H9 (cell line): Measurements from ENCODE around the gene SESTD1. TPM values are rescaled to one million over a fixed set of nuclear protein-coding genes. Genes with fewer than 3 reads are reported as not detected.

Experiments used
- DNase-seq: peaks from one replicate; pipeline ENCODE4 v3.0.0-alpha.2; 2017
- H2AFZ ChIP-seq: one replicate; pipeline ENCODE4 v1.6.1; 2013; ENCODE audit warnings: mild to moderate bottlenecking, low read length, control low read depth, moderate library complexity
- H2AK5ac ChIP-seq: 2 replicates; pipeline ENCODE4 v1.6.1; 2013; ENCODE audit warnings: low read length, control low read depth, mixed read lengths; ENCODE audit not compliant: insufficient read length
- H2BK120ac ChIP-seq: one replicate; pipeline ENCODE4 v1.6.1; 2013; ENCODE audit warnings: low read depth, mild to moderate bottlenecking, low read length, control low read depth, inconsistent platforms; ENCODE audit not compliant: poor library complexity, severe bottlenecking
- H2BK12ac ChIP-seq: 2 replicates; pipeline ENCODE4 v1.6.1; 2013; ENCODE audit warnings: low read length, control low read depth, mixed read lengths, low read depth; ENCODE audit not compliant: insufficient read length
- H2BK15ac ChIP-seq: 2 replicates; pipeline ENCODE4 v1.6.1; 2013; ENCODE audit warnings: low read depth, low read length, control low read depth
- H2BK20ac ChIP-seq: one replicate; pipeline ENCODE4 v1.6.1; 2013; ENCODE audit warnings: low read depth, mild to moderate bottlenecking, low read length, control low read depth, inconsistent platforms; ENCODE audit not compliant: poor library complexity, severe bottlenecking
- H2BK5ac ChIP-seq: 2 replicates; pipeline ENCODE4 v1.6.1; 2013; ENCODE audit warnings: low read length, control low read depth, mixed read lengths; ENCODE audit not compliant: insufficient read length
- H3K14ac ChIP-seq: 2 replicates; pipeline ENCODE4 v1.6.1; 2013; ENCODE audit warnings: low read length, control low read depth; ENCODE audit not compliant: insufficient read depth
- H3K18ac ChIP-seq: 2 replicates; pipeline ENCODE4 v1.6.1; 2013; ENCODE audit warnings: low read depth, mild to moderate bottlenecking, mixed read lengths, low read length, control low read depth; ENCODE audit not compliant: insufficient read length
- H3K23ac ChIP-seq: 2 replicates; pipeline ENCODE4 v1.6.1; 2013; ENCODE audit warnings: low read length, control low read depth, mixed read lengths, low read depth; ENCODE audit not compliant: insufficient read length
- H3K23me2 ChIP-seq: 2 replicates; pipeline ENCODE4 v1.6.1; 2013; ENCODE audit warnings: low read depth, mild to moderate bottlenecking, mixed read lengths, low read length, control low read depth; ENCODE audit not compliant: insufficient read length, poor library complexity, severe bottlenecking
- H3K27ac ChIP-seq: 2 replicates; pipeline ENCODE4 v1.5.1; 2013; ENCODE audit warnings: low read length, control low read depth, mixed read lengths, low read depth; ENCODE audit not compliant: insufficient read length
- H3K27me3 ChIP-seq: 2 replicates; pipeline ENCODE4 v1.6.1; 2013; ENCODE audit warnings: low read length, control low read depth, inconsistent platforms; ENCODE audit not compliant: insufficient read depth
- H3K4ac ChIP-seq: 2 replicates; pipeline ENCODE4 v1.6.1; 2013; ENCODE audit warnings: low read depth, mild to moderate bottlenecking, control low read depth, inconsistent platforms, low read length, moderate library complexity
- H3K4me1 ChIP-seq: 2 replicates; pipeline ENCODE4 v1.6.1; 2013; ENCODE audit warnings: low read length, control low read depth, inconsistent platforms; ENCODE audit not compliant: insufficient read depth
- H3K4me2 ChIP-seq: 2 replicates; pipeline ENCODE4 v1.6.1; 2013; ENCODE audit warnings: low read length, control low read depth, mixed read lengths; ENCODE audit not compliant: insufficient read length, insufficient read depth
- H3K56ac ChIP-seq: 2 replicates; pipeline ENCODE4 v1.6.1; 2013; ENCODE audit warnings: low read depth, mild to moderate bottlenecking, mixed read lengths, low read length, control low read depth; ENCODE audit not compliant: insufficient read length
- H3K79me1 ChIP-seq: 2 replicates; pipeline ENCODE4 v1.6.1; 2013; ENCODE audit warnings: low read depth, mild to moderate bottlenecking, moderate library complexity, low read length, control low read depth, inconsistent platforms; ENCODE audit not compliant: insufficient read depth, poor library complexity, severe bottlenecking
- H3K79me2 ChIP-seq: 2 replicates; pipeline ENCODE4 v1.6.1; 2013; ENCODE audit warnings: low read length, control low read depth, inconsistent platforms; ENCODE audit not compliant: insufficient read depth
- H3K9ac ChIP-seq: 2 replicates; pipeline ENCODE4 v1.6.1; 2013; ENCODE audit warnings: low read length, control low read depth, mixed read lengths; ENCODE audit not compliant: insufficient read length; ENCODE audit errors: extremely low read depth
- H3K9me3 ChIP-seq: one replicate; pipeline ENCODE4 v1.6.1; 2013; ENCODE audit warnings: low read depth, low read length, inconsistent platforms; ENCODE audit not compliant: control insufficient read depth
- H3T11ph ChIP-seq: one replicate; pipeline ENCODE4 v1.6.1; 2013; ENCODE audit warnings: mild to moderate bottlenecking, low read length, control low read depth, inconsistent platforms
- H4K20me1 ChIP-seq: one replicate; pipeline ENCODE4 v1.6.1; 2013; ENCODE audit not compliant: control insufficient read depth, insufficient read length, insufficient read depth
- H4K5ac ChIP-seq: 2 replicates; pipeline ENCODE4 v1.6.1; 2013; ENCODE audit warnings: low read depth, mild to moderate bottlenecking, mixed read lengths, low read length, control low read depth; ENCODE audit not compliant: insufficient read length
- H4K8ac ChIP-seq: replicated peaks from 2 replicates; pipeline ENCODE4 v1.6.1; 2013; ENCODE audit warnings: low read length, control low read depth, mixed read lengths, low read depth; ENCODE audit not compliant: insufficient read length
- H4K91ac ChIP-seq: 2 replicates; pipeline ENCODE4 v1.6.1; 2013; ENCODE audit warnings: low read depth, mild to moderate bottlenecking, moderate library complexity, mixed read lengths, low read length, control low read depth; ENCODE audit not compliant: insufficient read length
- H3K27ac Mint-ChIP-seq, 3 experiments: 2 replicates in 2 of 3; 3 replicates in 1 of 3; pipeline ENCODE4 v1.8.0; 2020 to 2021; ENCODE audit warnings: mixed read lengths in 3 of 3, mild to moderate bottlenecking in 1 of 3, moderate library complexity in 1 of 3
- H3K27me3 Mint-ChIP-seq: 2 replicates; pipeline ENCODE4 v1.8.0; 2021; ENCODE audit warnings: low read depth, mild to moderate bottlenecking, moderate library complexity, mixed read lengths
- H3K36me3 Mint-ChIP-seq, 3 experiments: 2 replicates in 2 of 3; 3 replicates in 1 of 3; pipeline ENCODE4 v1.8.0; 2020 to 2021; ENCODE audit warnings: low read depth in 3 of 3, mixed read lengths in 3 of 3; ENCODE audit not compliant: insufficient read depth in 1 of 3
- H3K4me1 Mint-ChIP-seq, 2 experiments: 2 replicates each; pipeline ENCODE4 v1.8.0; 2020; ENCODE audit warnings: mixed read lengths in 2 of 2
- H3K4me3 Mint-ChIP-seq, 2 experiments: 2 replicates in 1 of 2; 3 replicates in 1 of 2; pipeline ENCODE4 v1.8.0; 2020 to 2021; ENCODE audit warnings: mild to moderate bottlenecking in 2 of 2, mixed read lengths in 2 of 2, moderate library complexity in 1 of 2
- H3K9me3 Mint-ChIP-seq, 2 experiments: 2 replicates in 1 of 2; 3 replicates in 1 of 2; pipeline ENCODE4 v1.8.0; 2020; ENCODE audit warnings: mild to moderate bottlenecking in 2 of 2, mixed read lengths in 2 of 2, moderate library complexity in 1 of 2
- CTCF ChIP-seq: fragments of 200-600 bp; sonication (generic); conservative IDR thresholded peaks from 3 replicates; pipeline ENCODE4 v1.8.0; 2021; ENCODE audit warnings: antibody characterized with exemption, mild to moderate bottlenecking
- WGBS: extraction: QIAGEN DNeasy Blood & Tissue Kit; methylation state at CpG from one replicate; pipeline ENCODE4 v1.1.7; 2013; ENCODE audit warnings: missing lambda C conversion rate, low lambda C conversion rate, mixed read lengths; ENCODE audit not compliant: insufficient read length; ENCODE audit errors: extremely low coverage; 5-methylcytosine and 5-hydroxymethylcytosine counted together
- total RNA-seq: library from RNA; stranded (reverse); gene quantifications from 2 replicates; pipeline ENCODE4 v1.2.1, GENCODE V29; 2021

Gene SESTD1
- total RNA-seq, 1 experiment from 2014 or later = 44.4 TPM

DNA sequence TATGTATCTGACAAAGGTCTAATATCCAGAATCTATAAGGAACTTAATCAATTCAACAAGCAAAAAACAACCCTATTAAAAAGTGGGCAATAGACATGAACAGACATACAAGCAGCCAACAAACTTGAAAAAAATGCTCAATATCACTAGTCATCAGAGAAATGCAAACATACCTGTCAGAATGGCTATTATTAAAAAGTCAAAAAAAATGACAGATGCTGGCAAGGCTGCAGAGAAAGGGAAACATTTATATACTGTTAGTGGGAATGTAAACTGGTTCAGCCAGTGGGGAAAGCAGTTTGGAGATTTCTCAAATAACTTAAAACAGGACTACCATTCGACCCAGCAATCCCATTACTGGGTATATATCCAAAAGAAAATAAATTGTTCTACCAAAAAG lies 21.6 kb downstream of the SESTD1 start:
- Mint-ChIP-seq H3K9me3 (peaks cover 2 to 5% of the 10 kb centered on the region in 2 experiments; a peak in 4 of 5 replicates), H3K27ac (peak overlapping the region in 1 of 3 experiments; percentile 6; a peak in 1 of 7 replicates), H3K27me3 (no peaks in the 10 kb centered on the region), H3K36me3 (peaks cover 2 to 7% (median 6%) of the 10 kb centered on the region in 3 experiments; a peak in 4 of 7 replicates), H3K4me3 (no peak overlapping the region), H3K4me1 (peaks cover 21 to 28% of the 10 kb centered on the region in 2 experiments)
- Histone ChIP-seq H2BK120ac (no peak overlapping the region), H4K91ac (no peak overlapping the region), H2BK12ac (no peak overlapping the region), H3K4me1 (no peaks in the 10 kb centered on the region; the same call in 1 of the 2 replicates), H2BK5ac (no peak overlapping the region), H3K79me2 (no peaks in the 10 kb centered on the region; the same call in 1 of the 2 replicates), H3K56ac (no peak overlapping the region), H3K9ac (no peak overlapping the region), H3K4me2 (no peak overlapping the region), H3K79me1 (no peaks in the 10 kb centered on the region), H2BK20ac (no peak overlapping the region), H2AK5ac (no peak overlapping the region), H3K27ac (no peak overlapping the region), H3T11ph (no peak overlapping the region), H4K8ac (no peak overlapping the region), H3K14ac (no peak overlapping the region), H2BK15ac (no peak overlapping the region), H4K20me1 (no peaks in the 10 kb centered on the region), H3K23me2 (no peaks in the 10 kb centered on the region), H4K5ac (no peak overlapping the region), H3K4ac (no peak overlapping the region), H3K27me3 (no peaks in the 10 kb centered on the region), H3K18ac (no peak overlapping the region), H3K9me3 (no peaks in the 10 kb centered on the region), H3K23ac (no peak overlapping the region), H2AFZ (no peak overlapping the region)
- no peak for TF ChIP-seq CTCF
- no CpG with 5 or more reads among the region's 1 CpG for WGBS
- no peak for DNase-seq
